ENCODE data around the gene ASGR1. TPM values are rescaled to one million over a fixed set of nuclear protein-coding genes. Genes with fewer than 3 reads are reported as not detected.

Gene ASGR1
- total RNA-seq, 1 experiment from 2014 or later: 0.95 TPM

GRCh38 chr17:7131423-7131791 lies 47.8 kb downstream of the ASGR1 start:
- H3K36me3 ChIP-seq (ENCODE audit: low read depth, low read length): no peaks in the 10 kb centered on the region
- no peaks in the 10 kb centered on the region for H3K27me3 ChIP-seq (ENCODE audit: low read length)
- no peak for DNase-seq
- intact Hi-C loops (cut with micrococcal nuclease): no loop called here
- H3K4me3 ChIP-seq (ENCODE audit: low read length): no peak overlapping the region
- no peak overlapping the region for H3K9ac ChIP-seq (ENCODE audit: low read length)
- no peaks in the 10 kb centered on the region for H3K9me2 ChIP-seq (replicated peaks; ENCODE audit: low read length)
- H3K27ac ChIP-seq (ENCODE audit: low read length): no peak overlapping the region
- TF ChIP-seq CTCF (conservative IDR thresholded peaks at IDR 0.05; ENCODE audit: low read depth, low read length) (no peak), EZH2 (IDR thresholded peaks at IDR 0.05; ENCODE audit: low read length, unreplicated experiment) (no peak), EZH2phosphoT487 (IDR thresholded peaks at IDR 0.05; ENCODE audit: borderline replicate concordance, low read length) (no peak)
- H3K79me2 ChIP-seq (ENCODE audit: low read length): no peaks in the 10 kb centered on the region
- no peaks in the 10 kb centered on the region for H3K9me3 ChIP-seq (ENCODE audit: low read length)
- CTCF ChIA-PET: no interaction called here
- H4K20me1 ChIP-seq (ENCODE audit: low read length): no peaks in the 10 kb centered on the region
- H3K4me2 ChIP-seq (ENCODE audit: low read length): no peak overlapping the region
- BruUV-seq (replicated peaks): no TSS peak
- H3K4me1 ChIP-seq (ENCODE audit: insufficient read depth, low read length): peaks cover 3% of the 10 kb centered on the region; the same call in 1 of the 2 replicates
- POLR2A ChIA-PET (ENCODE audit: unreplicated experiment): no interaction called here
- no peak overlapping the region for H2AFZ ChIP-seq (ENCODE audit: low read length)
- no peaks in the 10 kb centered on the region for H3F3A ChIP-seq (ENCODE audit: low read length, unreplicated experiment)
- ATAC-seq: no peak

- no peaks in the 10 kb centered on the region for H3K9me3 ChIP-seq (ENCODE audit: low read length)
- peaks cover 3% of the 10 kb centered on the region; the same call in 1 of the 2 replicates for H3K4me1 ChIP-seq (ENCODE audit: insufficient read depth, low read length)
- ATAC-seq (no peak), DNase-seq (no peak)
- no peak overlapping the region for H3K27ac ChIP-seq (ENCODE audit: low read length)
- H3K9ac ChIP-seq (ENCODE audit: low read length): no peak overlapping the region
- no peak overlapping the region for H2AFZ ChIP-seq (ENCODE audit: low read length)
- no TSS peak for BruUV-seq (replicated peaks)
- intact Hi-C loops (cut with micrococcal nuclease): no loop called here
- no peaks in the 10 kb centered on the region for H3K79me2 ChIP-seq (ENCODE audit: low read length)
- no peaks in the 10 kb centered on the region for H3K9me2 ChIP-seq (replicated peaks; ENCODE audit: low read length)
- no peak overlapping the region for H3K4me3 ChIP-seq (ENCODE audit: low read length)
- H3K4me2 ChIP-seq (ENCODE audit: low read length): no peak overlapping the region
- CTCF ChIA-PET: interaction anchor here (0.5 kb wide), 1 partner anchor 26 kb away, joined by 6 read pairs; no protein-coding TSS in a partner anchor
- H3K36me3 ChIP-seq (ENCODE audit: low read depth, low read length): no peaks in the 10 kb centered on the region
- no peaks in the 10 kb centered on the region for H3K27me3 ChIP-seq (ENCODE audit: low read length)
- no peaks in the 10 kb centered on the region for H4K20me1 ChIP-seq (ENCODE audit: low read length)
- POLR2A ChIA-PET (ENCODE audit: unreplicated experiment): no interaction called here
- TF ChIP-seq CTCF (conservative IDR thresholded peaks at IDR 0.05; ENCODE audit: low read depth, low read length): no peak
- no peak for TF ChIP-seq EZH2phosphoT487 (IDR thresholded peaks at IDR 0.05; ENCODE audit: borderline replicate concordance, low read length)
- no peak for TF ChIP-seq EZH2 (IDR thresholded peaks at IDR 0.05; ENCODE audit: low read length, unreplicated experiment)
- no peaks in the 10 kb centered on the region for H3F3A ChIP-seq (ENCODE audit: low read length, unreplicated experiment)
Measured at GRCh38 chr17:7130621-7131422, 48.3 kb downstream of the ASGR1 start.

GRCh38 chr17:7129311-7129710 lies 49.9 kb downstream of the ASGR1 start:
- Histone ChIP-seq H3K4me1 (ENCODE audit: insufficient read depth, low read length) (no peaks in the 10 kb centered on the region), H2AFZ (ENCODE audit: low read length) (no peak overlapping the region), H3K36me3 (ENCODE audit: low read depth, low read length) (no peaks in the 10 kb centered on the region), H3K4me2 (ENCODE audit: low read length) (no peak overlapping the region), H4K20me1 (ENCODE audit: low read length) (no peaks in the 10 kb centered on the region), H3K27ac (ENCODE audit: low read length) (no peak overlapping the region), H3F3A (ENCODE audit: low read length, unreplicated experiment) (no peaks in the 10 kb centered on the region), H3K27me3 (ENCODE audit: low read length) (no peaks in the 10 kb centered on the region), H3K9me2 (replicated peaks; ENCODE audit: low read length) (no peaks in the 10 kb centered on the region), H3K9ac (ENCODE audit: low read length) (no peak overlapping the region), H3K4me3 (ENCODE audit: low read length) (no peak overlapping the region), H3K9me3 (ENCODE audit: low read length) (no peaks in the 10 kb centered on the region), H3K79me2 (ENCODE audit: low read length) (no peaks in the 10 kb centered on the region)
- no TSS peak for BruUV-seq (replicated peaks)
- POLR2A ChIA-PET (ENCODE audit: unreplicated experiment): no interaction called here
- CTCF ChIA-PET: no interaction called here
- no peak for TF ChIP-seq CTCF (conservative IDR thresholded peaks at IDR 0.05; ENCODE audit: low read depth, low read length)
- TF ChIP-seq EZH2phosphoT487 (IDR thresholded peaks at IDR 0.05; ENCODE audit: borderline replicate concordance, low read length): no peak
- no peak for TF ChIP-seq EZH2 (IDR thresholded peaks at IDR 0.05; ENCODE audit: low read length, unreplicated experiment)
- intact Hi-C loops (cut with micrococcal nuclease): no loop called here
- DNase-seq: no peak
- no peak for ATAC-seq
